Head of caudate nucleus (tissue), 42 donors: ENCODE results near the gene NLK.
"Not testable (repeated sequence)": the region's sequence is repeated elsewhere in the genome, so short reads cannot be mapped to it uniquely, and the experiment has no call there.

Experiments used
- DNase-seq, 42 donors: peaks; one replicate each; pipeline versions ENCODE4 v3.0.0 to v3.0.0-alpha.2; 2020 to 2021; ENCODE audit warnings: mixed read lengths in 7 of 42
- intact Hi-C: fragments of 100-400 bp; cut with DNase I; formaldehyde crosslinking; loops from one replicate; pipeline ENCODE4 v1.15.0; 2022

Gene NLK

DNA sequence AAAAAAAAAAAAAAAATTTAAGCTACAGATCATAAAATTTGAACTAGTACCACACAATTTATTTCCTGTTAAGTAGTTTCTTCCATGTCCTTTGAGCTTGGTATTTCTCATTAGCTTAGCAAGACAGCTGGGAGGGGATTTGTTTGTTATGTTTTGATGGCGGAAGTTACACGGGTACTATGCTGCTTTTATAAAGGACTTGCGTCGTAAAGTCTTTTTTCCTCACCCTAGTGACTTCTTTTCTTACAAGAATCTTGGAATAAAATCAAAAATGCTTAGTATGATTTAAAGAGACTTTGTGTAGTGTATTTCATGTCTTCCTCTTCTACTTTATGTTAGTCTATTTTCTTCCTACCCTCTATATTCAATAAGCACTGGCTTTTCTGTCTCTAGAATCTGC is 89.1 kb downstream of the NLK start:
- DNase-seq = no peak
- intact Hi-C loops = loop anchor here (10.0 kb wide), 1 partner anchor 67 kb away; no protein-coding TSS in a partner anchor

DNA sequence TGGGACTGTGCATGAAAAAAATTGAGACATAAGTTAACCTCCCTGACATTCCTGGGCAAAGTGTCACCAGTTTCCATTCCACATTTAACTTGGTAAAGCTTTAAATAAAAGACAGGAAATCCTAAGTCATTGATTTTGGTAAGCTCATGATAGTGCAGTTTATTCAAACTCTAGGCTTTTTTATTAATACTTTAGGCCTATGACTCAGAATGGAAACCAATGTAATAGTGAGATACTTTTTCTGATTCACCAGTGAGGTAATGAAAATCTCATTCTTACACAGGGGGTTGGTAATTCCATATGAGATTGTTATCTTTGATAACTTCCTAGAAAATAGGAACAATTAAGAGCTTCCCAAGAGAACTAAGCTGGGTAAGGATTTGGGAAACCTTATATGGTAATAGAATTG is 91.1 kb downstream of the NLK start:
- no peak for DNase-seq
- intact Hi-C loops = loop anchor here (10.0 kb wide), 1 partner anchor 69 kb away; no protein-coding TSS in a partner anchor

DNA sequence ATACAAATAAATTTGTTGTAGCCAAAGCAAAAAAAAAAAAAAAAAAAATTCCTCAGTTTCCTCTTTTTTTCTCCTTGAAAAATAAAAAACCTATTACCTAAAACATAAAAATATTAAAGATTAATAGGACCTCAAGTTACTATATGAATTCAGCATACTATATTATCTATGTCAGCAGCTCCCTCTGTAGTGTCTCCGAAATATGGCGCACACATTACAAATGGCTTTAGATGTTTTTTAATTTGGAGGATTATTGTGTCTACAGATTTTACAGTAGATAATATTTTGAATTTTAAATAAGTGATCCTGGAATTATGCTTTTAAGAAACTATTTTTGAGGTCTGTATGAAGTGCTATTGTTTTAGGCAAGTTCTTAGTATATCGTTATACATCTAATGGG is 94.4 kb downstream of the NLK start:
- intact Hi-C loops = loop anchor here (10.0 kb wide), 1 partner anchor 72 kb away; no protein-coding TSS in a partner anchor
- DNase-seq = no peak

DNA sequence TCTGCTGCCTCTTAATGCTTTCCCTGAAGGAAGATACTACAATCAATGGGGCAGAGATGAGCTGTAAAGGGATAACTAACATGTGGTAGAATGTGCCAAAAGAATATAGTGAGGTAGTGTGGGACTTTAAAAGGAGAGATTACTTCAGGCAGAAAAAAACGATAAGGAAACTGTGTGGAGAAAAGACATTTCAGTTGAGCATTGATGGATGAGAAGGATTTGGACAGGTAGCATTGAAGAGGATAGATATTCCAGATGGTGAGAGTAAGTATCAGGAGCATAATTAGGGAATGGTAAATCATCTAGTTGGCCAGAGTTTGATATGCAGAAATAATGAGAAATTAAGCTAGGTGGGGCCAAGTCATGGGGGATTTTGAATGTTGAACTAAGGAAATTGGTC is 97.3 kb downstream of the NLK start:
- no peak for DNase-seq
- intact Hi-C loops = loop anchor here (10.0 kb wide), 1 partner anchor 75 kb away; no protein-coding TSS in a partner anchor

DNA sequence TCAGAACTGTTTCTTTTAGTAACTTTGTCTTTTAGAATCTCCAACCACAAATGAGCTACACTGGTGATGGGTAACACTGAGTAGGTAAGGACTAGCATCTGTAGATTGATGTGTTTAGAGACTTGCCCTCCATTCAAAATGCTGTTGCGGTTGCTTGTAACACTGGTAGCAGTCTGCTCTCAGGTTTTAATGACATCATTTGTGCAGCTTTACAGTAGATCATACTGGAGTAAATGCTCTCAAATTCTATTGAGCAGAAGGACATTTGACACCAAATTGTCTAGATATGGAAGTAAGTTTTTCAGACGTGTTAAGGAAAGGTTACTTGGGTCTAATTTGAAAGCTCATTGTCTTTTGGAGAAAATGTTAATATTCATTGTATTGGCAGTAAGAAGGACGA is 98.8 kb downstream of the NLK start:
- intact Hi-C loops = no loop called here

DNA sequence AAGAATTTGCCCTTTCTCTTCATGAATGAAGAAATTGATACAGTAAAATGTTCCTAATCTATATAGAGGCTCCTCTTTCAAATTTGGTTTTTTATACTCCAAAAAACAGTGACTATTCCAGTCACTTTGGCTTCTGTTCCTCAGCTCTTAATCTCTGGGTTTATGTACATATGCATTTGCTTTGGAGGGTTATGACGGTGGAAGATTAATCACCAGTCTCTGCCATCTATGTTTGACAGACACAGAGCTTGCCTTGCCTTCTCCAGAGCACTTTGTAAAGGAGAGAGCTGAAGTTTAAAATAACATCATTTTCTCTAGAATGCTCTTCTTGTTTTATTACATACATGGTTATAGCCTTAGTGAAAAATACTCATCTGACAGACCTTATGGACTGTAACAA is 99.3 kb downstream of the NLK start:
- intact Hi-C loops = no loop called here
- peak in 1 of 42 donors; percentile 14 for DNase-seq

More for the DNA sequence above, 98.8 kb downstream of the NLK start:
- no peak for DNase-seq

DNA sequence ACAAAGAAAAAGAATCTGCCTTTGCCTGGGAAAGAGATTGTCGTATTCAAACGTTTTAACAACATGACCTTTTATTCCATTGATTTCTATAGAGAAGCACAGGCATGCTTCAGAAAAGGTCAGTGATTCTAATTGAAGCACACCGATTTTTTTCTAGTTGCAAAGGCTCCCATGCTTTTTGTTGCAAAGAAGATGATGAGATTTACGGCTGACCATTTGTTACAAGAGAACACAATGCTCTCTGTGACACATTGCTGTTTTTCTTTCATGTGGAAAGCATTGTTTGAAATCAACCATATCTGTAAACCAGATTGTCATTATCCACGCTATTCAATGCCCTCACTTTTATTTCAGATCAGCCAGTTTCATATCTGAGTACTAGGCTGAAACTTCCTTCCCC is 99.8 kb downstream of the NLK start:
- intact Hi-C loops = no loop called here
- peak in 1 of 42 donors; percentile 44 for DNase-seq

DNA sequence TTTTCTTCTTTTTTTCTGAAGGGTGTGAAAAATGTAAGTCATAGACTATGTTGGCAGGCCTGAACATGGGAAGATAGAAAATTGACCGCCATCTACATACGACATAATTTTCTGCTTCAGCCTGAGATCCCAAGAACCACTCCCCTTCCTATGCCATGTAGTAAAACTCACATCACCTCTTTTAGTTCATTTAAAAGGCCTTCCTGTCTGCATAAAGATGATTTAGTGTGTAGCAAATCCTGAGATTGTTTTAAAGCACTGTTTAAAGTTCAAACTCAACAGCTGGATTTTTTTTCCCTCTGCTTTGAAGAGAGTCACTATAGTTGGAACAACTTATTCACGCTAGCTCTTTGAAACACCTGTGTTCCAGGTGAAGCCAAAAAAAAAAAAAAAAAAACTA is 101.5 kb downstream of the NLK start:
- intact Hi-C loops = no loop called here
- no peak for DNase-seq

DNA sequence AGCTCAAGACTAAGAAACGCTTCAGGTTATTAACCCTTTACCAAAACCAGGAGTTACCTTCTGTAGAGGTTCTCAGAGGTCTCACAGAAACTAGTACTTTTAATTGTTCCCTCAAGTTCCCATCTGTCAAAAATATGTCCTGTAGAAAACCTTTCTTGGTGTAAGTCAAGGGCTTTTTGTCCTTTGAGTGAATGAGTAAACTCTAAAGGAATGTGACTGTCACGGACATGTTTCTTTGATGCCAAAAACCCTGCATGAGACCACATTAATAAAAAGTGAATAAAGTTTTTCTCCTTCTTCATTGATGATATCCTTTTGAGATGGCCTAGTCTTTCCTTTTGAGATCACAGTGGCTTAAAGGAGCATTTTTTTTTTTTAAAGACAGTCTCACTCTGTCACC is 102.9 kb downstream of the NLK start:
- DNase-seq = no peak
- intact Hi-C loops = no loop called here

DNA sequence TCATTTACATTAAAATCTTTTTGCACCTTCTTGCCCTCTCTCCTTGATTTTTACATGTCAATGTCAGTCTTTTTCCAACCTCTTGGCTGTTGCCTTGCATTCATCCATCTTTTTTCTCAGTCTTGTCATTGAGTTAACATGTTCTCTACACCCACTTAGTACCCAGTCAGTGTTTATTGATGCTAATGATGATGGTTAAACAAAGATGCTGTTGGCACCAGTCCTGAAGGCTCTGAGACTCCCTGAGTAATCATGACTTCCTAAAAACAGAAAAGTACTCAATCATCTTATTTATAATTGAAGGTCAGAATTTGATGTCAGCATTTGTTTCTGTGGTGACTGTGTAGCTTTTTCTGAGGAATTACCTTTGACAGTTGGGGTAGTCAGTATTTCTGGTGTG is 104.5 kb downstream of the NLK start:
- intact Hi-C loops = no loop called here
- DNase-seq = no peak

DNA sequence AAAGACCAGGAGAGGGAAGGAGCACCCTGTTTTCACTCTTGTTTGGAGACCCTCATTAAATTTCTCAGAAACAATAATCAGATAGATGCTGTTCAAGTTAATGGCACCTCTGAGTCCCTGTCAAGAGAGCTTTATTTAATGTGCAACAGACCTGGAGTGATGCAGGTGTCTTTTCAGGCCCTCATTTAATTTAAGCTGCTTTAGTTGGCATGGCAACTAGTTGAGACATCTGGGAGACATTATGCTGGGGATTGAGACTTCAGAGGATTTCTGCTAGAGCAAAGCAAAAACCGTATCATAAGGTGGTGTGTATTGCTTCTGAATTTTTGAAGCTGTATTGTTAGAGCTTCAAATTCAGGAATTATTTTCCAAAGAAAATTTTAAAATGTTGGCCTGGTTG is 108.5 kb downstream of the NLK start:
- peak in 9 of 42 donors; percentile 7 to 51 (median 18) for DNase-seq
- intact Hi-C loops = no loop called here

DNA sequence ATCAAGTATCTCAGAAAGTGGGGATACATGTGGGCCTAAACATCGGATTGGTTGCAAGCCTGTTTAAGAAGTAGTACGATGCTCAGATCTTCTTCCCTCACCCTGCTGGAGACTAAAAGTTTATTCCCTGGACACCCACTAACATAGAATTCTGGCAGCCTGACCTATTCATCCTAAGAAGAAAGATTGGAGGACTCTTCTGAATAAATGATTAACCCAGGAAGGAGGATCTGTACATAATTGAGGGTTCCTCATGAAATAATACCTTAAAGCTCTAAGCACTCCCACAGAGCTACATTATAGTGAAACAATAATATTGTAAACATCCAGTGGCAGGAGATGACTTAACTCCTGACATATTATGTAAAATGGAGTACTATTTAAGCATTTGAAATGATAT is 111.7 kb downstream of the NLK start:
- DNase-seq = no peak
- intact Hi-C loops = no loop called here

DNA sequence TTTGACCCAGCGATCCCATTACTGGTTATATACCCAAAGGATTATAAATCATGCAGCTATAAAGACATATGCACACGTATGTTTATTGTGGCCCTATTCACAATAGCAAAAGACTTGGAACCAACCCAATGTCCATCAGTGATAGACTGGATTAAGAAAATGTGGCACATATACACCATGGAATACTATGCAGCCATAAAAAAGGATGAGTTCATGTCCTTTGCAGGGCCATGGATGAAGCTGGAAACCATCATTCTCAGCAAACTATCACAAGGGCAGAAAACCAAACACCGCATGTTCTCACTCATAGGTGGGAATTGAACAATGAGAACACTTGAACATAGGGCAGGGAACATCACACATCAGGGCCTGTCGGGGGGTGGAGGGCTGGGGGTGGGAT is 112.9 kb downstream of the NLK start:
- intact Hi-C loops, DNase-seq: not testable (repeated sequence)

DNA sequence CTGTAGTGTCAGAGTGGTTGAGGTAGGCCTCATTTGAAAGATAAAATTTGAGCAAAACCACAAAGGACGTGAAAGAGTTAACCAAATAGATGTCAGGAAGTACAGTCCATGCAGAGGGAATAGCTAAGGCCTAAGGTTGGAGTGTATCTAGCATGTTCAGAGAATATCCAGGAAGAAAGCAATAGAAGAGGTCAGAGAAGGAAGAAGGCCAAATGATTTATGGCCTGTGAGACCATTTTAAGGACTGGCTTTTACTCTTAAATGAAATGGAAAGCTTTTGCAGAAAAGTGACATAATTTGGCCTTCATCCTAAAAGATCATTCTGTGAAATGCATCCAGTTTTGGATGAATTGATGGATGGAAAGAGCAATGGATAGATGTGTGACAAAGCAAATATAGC is 116.5 kb downstream of the NLK start:
- intact Hi-C loops = no loop called here
- DNase-seq = no peak

DNA sequence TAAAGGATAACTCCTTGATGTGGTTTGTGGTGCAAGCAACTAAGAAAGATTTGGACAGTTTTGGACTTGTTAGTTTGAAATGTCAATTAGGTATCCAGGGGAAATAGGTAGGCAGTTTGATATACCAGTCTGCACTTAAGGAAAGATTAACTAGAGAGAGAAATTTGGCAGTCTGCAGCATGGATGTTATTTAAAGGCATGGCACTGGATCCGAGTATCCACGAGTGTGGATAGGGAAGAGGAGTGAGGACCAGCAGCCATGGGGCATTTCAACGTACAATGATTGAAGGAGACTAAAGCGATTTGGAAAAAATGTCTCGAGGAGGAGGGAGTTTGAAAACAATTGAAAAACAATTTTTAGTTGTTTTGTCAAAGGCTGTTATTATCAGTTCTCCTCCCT is 117.4 kb downstream of the NLK start:
- intact Hi-C loops = no loop called here

DNA sequence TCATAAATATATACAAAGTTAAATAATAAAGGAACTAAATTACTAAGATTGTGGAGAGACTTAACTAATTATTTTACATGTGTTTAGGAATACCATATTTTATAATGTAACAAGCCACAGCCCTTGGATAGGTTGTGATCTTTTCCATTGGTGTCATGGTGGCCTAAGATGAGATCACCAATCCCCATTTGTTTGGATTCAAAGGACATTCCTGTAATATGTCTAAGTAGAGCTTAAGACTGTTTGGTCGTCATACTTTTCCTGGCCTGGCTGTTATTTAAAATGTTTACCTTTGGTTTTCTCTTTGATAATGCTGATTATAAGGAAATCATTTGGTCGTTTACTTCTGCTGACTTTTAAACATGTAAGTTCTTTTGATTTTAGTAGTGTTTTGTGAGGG is 118.1 kb downstream of the NLK start:
- intact Hi-C loops = no loop called here
- no peak for DNase-seq

More for the DNA sequence above, 117.4 kb downstream of the NLK start:
- no peak for DNase-seq

DNA sequence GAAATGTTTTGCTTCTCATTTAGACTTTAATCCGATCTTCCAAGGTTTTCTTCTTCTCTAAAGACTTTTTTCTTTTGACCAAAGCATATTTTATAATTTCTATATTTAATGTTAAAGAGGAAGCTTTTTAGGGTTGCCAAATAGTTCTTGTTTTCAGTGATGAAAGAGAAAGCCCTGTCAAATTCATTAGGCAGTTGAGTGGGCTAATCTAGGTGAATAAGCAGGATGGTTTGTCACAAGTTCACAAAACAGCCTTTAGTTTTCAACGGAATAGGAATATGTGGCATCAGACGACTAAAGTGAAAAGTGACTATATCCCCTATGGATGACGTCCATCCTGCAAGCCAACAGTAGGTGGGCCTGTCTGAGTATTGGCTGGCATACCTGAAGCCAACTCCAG is 118.8 kb downstream of the NLK start:
- DNase-seq = peak in 1 of 42 donors; percentile 10
- intact Hi-C loops = no loop called here

DNA sequence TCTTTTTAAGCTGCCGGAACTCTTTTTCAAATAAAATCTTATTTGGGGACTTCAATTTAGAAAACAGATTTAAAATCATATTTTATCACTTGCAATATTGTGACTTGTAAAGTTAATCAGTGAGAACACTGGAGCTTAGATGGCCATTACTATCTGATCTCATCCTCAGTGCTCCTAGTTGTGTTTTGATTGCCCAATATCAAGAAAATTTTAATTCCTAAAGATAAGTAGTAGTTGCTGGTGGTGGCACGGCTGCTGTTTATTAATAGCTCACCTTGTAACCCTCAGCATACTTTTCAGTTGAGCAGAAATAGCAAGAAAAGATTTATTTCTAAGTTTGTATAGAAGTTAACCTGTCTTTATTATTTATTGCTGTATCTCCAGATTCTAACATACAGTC is 124.0 kb downstream of the NLK start:
- intact Hi-C loops = no loop called here
- no peak for DNase-seq

DNA sequence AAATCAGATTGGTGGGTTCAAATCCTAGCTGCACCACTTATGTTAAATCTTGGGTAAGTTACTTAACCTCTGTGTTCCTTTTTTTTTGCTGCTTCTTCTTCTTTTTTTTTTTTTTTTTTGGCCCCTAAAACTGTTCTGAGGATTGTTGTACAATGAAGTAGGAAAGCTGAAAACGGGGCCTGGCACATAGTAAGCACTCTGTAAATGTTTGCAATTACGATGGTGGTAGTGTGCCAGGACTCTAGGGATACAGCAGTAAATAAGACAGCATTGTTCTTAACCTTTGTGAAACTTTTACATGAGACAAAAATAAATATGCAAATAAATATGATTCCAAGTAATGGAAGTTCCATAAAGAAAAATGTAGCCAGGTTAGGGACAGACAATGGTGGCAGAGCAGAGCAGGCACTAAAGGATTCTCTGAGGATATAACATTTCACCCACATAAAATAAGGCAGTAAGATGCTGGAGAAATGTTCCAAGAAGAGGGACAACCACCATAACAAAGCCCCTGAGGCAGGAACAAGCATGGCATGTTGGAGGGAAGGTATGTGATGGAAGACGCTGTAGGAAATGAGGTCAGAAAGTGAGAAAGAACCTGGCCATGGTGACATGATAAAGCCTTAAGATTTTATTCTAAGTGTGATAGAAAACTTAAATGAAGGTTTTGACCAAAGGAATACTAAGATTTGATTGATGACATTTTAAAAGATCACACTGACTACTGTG is 127.3 kb downstream of the NLK start:
- intact Hi-C loops = no loop called here
- DNase-seq = no peak

DNA sequence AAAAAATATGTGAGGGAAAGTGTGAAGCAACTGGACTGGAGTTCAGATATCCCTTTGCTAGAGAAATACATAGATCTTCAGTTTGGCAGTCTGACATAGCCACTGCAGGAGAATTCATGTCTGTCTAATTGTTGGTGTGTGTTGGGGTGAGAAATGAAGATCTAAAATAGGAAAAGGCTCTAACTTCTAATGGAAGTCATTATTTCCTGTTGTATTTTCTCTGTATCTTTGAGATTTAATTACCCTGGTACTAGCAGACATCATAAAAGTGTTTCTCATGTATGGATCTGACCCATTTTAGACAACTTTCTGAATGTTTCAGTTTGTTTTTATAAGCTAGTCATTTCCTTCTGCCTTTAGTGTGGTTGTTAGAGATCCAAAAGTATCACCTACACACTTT is 128.3 kb downstream of the NLK start:
- no peak for DNase-seq
- intact Hi-C loops = no loop called here

DNA sequence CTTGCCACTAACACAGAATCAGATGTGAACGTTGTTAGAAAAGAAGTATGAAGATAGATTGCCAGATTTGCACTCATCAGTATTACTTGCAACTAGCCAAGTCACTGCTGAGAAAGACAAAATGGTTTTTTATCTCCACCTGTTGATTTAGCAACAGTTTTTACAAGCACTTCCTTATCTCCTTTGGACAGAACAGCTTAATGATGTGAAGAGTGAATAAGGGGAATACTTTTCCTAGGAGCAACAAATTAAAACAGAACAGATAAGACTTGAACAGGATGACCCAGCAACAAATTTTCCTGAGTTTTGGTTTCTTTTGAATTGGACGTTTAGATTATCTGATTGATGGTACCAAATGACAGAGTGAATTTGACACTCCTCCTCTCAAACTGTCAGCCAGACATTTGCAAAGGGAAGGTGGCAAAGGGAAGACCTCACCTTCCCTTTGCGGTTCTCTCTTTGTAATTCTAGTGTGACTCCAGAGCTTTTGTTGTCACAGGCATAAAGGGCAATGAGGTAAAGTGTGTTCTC is 130.6 kb downstream of the NLK start:
- no peak for DNase-seq
- intact Hi-C loops = no loop called here
